AML-193 (cell line): ENCODE data around the gene SLC33A1.
"Not testable (repeated sequence)": the region's sequence is repeated elsewhere in the genome, so short reads cannot be mapped to it uniquely, and the experiment has no call there.

Experiments
- DNase-seq, 2 experiments: peaks; one replicate each; lab custom pipeline; 2025; lab: John Stamatoyannopoulos, UW

The SLC33A1 gene

DNA sequence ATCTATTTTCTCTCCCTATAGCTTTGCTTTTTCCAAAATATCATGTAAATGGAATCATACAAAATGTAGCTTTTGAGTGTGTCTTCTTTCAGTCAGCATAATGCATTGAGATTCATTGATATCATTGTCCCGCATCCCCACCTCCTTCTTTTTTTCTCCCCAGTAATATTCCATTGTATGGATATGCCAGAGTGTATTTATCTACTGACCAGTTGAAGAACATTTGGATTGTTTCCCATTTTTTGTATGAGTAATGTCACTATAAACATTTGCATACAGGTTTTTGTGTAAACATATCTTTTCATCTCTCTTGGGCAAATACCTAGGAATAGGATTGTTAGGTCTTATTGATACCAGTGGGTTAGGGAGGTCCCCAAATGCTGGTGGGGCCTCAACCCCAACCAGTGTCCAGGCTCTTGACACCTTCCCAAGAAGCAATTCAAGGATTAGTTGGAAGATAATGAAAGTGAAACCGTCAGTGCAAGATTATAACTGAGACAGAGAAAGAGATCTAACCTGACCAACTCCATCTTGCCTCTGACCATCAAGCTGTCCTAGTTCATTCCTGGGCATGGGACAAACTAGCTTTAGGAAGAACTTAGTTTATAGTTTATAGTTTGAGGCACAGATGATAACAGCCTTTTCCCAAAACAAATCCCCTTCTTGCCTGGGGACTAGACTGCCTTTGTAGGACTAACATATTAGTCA lies 7.4 kb upstream of the SLC33A1 start:
- DNase-seq = no peak

DNA sequence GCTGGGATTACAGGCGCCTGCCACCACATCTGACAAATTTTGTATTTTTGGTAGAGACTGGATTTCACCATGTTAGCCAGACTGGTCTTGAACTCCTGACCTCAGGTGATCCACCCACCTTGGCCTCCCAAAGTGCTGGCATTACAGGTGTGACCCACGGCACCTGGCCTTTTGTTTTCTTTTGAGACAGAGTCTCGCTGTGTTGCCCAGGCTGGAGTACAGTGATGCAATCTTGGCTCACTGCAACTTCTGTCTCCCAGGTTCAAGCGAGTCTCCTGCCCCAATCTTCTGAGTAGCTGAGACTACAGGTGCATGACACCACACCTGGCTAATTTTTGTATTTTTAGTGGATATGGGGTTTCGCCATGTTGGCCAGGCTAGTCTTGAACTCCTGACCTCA lies 6.2 kb upstream of the SLC33A1 start:
- DNase-seq = not testable (repeated sequence)

DNA sequence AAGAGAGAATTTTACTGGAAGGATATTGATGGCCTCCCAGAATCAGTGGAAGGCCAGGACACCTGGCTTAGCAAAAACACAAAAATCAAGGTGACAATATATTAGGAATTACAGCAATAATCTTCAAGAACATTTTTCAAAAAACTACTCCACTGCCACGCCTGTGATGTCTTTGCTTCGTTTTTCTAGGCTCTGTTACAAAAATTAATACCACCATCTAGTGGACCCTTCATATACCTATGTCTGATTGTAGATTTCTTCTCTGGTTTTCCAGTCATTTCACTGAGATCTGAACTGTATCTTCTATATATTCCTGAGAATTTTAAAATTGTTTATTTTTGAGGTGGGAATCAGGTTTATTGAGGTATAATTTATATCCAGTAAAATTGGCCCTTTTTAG lies 5.6 kb upstream of the SLC33A1 start:
- DNase-seq = peak; percentile 63 to 70

DNA sequence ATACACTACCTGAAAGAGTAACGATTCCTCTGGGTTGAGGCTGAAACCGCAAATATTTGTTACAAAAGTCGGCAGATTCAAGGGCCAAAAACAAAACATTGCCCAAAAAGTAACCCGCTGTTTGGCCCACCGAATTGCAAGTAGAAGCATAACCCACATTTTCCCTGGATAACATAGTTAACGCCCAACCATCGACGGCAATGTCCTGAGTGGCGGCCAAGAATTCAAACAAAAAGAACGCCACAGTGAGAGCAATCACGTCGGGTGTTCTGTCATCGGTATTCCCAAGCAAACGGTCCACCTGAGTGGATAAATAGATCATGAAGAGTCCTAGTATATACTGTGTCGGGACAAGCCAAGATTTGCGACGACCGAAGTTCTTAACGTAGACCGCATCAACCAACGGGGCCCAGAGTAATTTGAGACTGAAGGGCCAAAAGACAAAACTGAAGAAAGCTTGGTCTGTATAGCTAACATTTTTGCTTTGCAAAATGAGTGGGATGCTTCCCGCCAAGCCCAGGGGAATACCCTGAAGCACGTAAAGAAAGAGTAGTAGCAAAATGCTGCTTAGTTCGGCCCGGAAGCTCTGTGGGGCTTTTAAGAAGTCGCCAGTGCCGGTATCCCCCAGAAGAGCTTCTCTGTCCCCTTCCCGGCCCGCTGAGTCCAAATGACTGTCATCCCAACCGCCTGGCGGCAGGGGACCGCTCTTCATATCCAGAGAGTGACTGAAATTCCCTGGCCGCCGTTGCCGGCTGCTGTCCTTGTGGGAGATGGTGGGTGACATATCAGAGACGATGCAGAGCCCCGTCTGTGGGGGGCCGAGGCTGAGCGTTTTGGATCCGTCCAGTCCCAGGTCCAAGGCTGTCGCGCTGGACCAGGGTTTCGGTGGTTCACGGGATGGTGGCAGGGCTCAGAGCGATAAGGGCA lies 750 bp downstream of the SLC33A1 start:
- peak in 1 of 2 experiments; percentile 36 for DNase-seq

DNA sequence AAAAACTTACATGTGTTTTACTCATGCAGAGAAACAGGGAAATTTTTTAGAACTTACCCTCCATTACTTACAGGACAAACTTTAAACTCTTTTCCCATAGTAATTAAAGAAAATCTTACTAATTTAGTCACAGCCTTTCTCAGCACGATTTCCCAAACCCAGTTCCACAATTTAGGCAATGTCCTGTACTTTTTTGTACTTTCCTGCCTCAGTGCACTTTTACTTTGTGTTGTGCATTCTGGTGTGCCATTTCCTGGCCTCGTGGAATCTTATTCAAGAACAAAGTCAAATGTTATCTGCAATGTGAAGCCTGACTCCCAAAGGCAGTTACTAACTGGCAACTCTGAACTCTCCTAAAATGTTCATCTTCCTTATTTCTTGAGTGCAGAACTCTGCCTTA lies 1.9 kb downstream of the SLC33A1 start:
- DNase-seq = no peak

DNA sequence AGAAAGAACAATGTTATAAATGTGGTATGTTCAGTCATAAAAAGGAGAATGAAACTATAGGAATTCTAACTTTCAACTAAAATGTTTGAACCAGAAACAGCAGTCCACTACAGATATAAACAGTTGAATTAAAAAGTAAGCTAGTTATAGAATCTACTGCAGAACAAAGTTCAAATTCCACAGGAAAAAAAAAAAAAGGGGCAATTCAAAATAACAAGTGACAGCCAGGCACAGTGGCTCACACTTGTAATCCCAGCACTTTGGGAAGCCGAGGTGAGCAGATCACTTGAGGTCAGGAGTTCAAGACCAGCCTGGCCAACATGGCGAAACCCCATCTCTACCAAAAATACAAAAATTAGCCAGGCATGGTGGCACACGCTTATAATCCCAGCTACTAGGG lies 4.8 kb downstream of the SLC33A1 start:
- DNase-seq = not testable (repeated sequence)

DNA sequence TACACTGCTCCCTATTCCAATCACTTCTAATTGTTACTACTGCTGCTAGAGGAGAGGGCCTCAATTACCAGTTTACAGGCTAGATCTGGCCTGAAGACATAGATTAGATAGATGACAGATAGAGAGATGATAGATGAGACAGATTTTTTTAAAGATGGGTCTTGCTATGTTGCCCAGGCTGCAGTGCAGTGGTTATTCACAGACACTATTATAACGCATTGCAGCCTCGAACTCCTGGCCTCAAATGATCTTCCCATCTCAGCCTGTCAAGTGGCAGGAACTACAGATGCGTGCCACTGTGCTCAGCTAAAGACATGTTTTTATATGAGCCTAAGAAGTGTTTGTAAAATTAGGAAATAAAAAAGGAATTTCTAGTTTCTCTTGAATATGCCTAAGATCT lies 6.2 kb downstream of the SLC33A1 start:
- no peak for DNase-seq

DNA sequence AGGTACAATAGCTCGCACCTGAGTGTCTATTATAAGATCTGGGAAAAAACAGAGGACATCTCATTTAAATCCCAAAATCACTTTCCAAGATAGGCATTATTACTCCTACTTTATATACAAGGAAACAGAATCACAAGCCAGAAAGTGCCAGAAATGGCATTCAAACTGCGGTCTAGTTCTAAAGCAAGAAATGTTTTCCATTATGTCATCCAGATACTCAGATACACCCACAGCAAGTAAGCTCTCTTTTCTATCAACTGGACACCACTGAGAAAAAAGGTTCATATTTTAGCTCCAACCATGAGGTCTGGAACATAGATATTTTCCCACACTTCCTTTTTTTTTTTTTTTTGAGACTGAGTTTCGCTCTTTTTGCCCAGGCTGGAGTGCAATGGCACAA lies 8.1 kb downstream of the SLC33A1 start:
- DNase-seq = no peak

DNA sequence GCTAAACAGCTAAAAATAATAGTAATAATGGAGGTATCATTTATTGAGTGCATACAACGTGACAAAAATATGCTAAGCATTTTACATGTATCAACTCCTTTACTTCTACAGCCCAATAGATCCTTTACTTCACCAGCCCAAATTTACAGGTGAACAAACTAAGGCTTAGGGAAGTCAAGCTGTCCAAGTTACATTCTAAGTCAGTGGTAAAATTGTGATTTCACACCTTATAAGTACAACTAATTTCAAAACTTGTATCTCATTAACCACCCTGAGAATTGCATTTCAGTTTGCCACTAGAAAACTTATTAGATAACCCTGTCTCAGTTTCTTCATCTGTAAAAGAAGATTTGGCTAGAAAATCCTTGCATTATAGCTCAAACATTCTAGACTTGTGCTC lies 10.7 kb downstream of the SLC33A1 start:
- DNase-seq = no peak

DNA sequence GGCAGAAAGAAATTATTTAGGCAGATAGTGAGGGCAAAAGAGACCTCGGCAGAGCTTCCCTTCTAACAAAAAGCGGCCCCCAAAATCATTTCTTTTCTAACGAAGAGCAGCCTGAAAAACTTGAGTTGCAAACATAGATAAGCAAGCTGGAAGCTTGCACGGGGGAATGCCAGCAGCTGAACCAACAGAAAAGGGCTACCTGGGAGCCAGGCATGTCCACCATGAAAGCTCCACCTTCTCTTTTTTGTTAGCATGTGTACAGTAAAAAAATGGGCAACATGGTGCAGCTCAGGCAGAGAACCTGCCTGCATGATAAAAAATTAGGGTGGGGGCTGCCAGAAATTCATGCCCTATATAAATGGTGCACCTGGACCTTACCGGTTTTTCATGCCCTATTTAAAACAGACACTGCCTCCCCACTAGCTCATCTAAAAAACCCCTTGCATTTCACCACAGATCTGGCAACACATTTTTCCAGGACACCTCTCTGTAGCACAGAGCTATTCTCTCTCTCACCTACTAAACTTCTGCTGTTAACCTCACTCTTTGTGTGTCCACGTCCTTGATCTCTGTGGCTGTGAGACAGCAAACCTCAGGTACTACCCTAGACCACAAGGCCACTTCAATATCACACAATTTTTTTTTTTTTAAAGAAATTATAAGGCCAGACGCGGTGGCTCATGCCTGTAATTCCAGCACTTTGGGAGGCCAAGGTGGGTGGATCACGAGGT lies 18.7 kb downstream of the SLC33A1 start:
- no peak for DNase-seq

DNA sequence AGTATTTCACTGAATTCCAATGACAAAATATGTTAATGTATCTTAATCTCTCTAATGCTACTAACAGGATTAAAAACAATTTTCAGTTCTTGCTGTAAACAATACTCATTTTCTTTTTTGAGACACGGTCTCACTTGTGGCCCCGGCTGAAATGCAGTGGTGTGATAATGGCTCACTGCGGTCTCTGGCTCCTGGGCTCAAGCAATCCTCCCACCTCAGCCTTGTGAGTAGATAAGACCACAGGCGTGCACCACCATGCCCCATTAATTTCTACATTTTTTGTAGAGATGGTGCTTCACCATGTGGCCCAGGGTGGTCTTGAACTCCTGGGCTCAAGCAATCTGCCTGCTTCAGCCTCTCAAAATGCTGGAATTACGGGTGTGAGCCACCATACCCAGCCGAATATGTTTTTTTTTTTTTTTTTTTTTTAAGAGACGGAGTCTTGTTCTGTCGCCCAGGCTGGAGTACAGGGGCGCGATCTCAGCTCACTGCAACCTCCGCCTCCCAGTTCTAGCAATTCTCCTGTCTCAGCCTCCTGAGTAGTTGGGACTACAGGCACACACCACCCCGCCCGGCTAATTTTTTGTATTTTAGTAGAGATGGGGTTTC lies 25.6 kb downstream of the SLC33A1 start:
- not testable (repeated sequence) for DNase-seq

DNA sequence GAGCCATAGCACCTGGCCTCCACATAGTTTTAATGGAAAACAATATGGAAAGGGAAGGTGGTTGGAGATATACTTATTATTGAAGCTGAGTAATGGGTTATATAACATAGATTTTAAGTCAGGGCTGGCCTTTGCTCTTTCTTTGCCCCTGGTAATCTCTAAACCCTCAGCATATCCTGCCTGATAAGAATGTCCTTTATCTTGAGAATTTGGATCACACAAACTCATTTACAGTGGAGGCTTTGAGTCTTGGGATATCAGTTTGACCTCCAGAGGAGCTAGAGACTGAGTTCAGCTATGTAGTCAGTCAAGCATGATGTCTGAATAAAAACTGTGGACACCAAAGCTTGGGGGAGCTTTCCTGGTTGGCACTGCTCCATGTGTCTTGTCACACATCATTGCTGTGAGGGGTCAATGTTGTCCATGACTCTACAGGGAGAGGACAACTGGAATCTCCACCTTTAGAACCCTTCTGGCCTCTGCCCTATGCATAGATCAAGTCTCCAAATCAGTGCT lies 39.1 kb downstream of the SLC33A1 start:
- DNase-seq = no peak

DNA sequence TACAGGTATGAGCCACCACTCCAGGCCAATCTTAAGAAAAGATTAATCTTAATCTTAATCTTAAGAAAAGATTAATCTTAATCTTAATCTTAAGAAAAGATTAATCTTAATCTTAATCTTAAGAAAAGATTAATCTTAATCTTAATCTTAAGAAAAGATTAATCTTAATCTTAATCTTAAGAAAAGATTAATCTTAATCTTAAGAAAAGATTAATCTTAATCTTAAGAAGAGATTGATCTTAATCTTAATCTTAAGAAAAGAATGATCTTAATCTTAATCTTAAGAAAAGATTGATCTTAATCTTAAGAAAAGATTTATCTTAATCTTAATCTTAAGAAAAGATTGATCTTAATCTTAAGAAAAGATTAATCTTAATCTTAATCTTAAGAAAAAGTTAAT lies 41.0 kb downstream of the SLC33A1 start:
- not testable (repeated sequence) for DNase-seq

DNA sequence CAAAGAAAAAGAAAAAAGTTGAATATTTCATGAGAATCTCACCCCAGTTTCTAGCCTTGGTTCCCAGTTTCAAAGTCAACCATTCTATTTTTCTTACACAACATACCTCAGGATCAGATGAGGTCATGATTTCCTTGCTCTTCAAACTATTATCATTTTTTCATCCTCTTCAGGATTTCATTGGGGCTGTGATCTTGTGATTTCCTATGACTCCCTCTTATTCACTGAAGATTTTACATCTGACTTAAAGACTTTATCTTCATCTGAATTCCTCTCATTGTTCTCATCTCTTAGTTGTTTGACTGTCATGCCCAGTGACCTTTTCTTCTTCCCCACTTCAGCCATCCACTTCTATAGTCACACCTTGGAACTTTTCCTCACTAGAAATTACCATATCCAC lies 45.0 kb downstream of the SLC33A1 start:
- no peak for DNase-seq

DNA sequence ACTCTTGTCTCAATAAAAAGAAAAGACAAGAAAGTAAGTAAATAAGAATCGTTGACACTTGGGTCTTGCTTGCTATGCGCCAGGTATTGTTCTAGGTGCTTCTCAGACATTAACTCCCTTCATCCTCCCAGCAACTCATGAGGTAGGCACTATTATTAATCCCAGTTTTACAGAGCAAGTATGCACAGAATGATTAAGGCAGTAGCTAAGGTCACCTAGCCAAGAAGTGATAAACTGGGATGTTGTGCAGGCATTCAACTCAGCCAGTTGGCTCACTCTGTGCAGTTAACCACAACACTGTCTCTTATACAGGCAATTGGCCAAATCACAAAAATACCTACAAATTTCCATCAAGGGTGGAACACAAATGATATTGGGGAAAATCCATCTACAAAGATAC lies 46.4 kb downstream of the SLC33A1 start:
- no peak for DNase-seq

DNA sequence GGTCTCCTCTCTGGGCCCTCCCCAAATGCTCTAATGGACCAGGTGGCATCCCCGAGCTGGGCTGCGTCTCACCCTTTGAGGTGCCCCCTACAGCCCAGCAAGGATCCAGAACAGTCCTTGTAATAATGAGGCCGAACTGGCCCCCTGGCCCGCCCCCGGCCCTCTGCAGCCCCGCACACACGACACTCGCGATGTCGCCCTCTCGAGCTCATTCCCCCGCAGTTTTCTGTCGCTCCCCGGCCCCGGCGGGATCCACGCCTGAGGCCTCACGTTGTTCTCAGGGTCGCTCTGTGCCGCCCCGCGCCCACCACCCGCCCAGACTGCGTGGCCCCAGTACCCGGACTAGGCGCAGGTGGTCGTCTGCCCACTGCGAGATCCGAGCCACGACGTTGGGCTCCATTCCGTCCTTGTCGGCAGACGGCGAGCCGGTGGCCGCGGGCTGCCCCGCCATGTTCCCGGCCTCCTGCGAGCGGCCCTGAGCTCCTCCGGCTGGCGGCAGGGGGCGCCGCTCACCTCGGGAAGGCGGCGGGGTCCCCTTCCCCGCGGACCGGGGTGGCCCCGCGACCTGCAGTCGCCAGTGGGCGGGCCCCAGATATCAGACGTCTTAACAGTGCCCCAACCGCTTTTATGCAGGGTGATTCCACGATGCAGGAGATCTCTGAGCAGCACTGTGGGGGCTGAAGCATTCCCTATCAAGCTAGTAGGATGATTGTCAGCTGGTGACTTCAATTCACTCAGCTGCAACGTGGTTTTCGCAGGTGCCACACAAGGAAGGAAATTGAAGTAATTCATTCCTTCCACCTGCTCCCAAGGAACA lies 48.2 kb downstream of the SLC33A1 start, which contains the start of gene C3orf33:
TSS of gene C3orf33 (minus strand) at position 477 of the 817 bp plus-strand sequence. CDS start at position 451, 26 bp downstream.
- DNase-seq = peak; percentile 89 to 91

DNA sequence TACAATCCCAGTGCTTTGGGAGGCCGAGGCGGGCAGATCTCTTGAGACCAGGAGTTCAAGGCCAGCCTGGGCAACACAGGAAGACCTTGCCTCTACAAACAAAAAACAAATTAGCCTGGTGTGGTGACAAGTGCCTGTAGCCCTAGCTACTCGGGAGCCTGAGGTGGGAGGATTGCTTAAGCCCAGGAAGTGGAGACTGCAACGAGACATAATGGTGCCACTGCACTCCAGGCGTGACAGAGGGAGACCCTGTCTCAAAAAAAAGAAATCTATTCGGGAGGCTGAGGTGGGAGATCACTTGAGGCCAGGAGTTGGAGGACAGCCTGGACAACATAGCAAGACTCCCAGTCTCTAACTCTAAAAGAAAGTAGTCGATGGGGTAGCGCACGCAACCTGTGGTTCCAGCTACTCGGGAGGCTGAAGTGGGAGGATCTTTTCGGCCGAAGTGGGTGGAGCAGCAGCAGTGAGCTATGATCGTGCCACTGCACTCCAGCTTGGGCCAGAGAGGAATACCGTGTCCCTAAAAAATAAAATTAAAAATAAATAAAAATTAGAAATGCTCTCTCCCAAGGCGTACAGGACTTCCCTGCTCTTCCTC lies 48.9 kb downstream of the SLC33A1 start:
- peak; percentile 78 to 86 for DNase-seq

DNA sequence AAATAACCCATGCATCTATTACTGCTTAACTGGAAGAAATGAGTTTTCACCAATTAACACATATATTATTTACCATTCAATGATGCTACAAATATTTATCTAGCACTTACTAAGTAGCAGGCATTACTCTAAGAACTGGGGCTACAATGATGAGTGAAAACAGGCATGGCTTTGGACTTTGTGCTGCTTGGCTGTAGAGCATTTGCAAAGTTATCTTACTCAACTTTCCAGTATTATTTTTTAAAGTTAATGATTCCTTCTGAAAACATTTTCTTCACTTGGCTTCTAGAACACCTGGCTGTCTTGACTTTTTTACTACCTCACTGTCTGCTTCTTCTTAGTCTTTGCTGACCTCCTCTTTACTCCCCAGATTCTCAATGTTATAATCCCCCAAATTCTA lies 49.9 kb downstream of the SLC33A1 start:
- no peak for DNase-seq

DNA sequence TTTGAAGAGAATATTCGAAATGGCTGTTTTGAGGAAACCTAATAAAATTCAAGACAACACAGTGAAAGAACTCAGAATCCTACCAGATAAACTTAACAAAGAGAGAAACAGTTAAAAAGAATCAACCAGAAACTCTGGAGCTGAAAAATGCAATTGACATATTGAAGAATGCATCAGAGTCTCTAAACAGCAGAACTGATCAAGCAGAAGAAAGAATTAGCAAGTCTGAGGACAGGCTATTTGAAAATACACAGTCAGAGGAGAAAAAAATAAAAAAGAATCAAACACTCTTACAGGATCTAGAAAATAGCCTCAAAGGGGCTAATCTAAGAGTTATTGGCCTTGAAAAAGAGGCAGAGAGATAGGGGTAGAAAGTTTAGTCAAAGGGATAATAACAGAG lies 61.7 kb downstream of the SLC33A1 start:
- DNase-seq = no peak

DNA sequence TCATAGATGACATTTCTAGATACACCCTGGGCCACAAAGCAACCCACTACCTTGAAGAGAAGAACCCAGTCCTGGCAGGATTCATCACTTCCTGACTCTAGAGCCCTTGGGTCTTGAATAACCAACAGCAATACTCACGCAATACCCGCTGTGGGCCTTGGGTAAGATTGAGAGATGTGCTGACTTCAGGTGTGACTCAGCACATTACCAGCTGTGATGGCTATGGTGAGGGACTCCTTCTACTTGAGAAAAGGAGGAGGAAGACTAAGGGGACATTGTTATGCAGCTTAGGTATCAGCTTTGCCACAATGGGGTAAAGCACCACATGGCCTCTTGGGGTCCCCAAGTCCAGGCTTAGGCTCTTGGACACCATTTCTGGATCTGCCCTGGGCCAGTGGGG lies 63.0 kb downstream of the SLC33A1 start:
- DNase-seq = peak; percentile 57 to 65
